NB4 (cell line): ENCODE results near the gene MT1M.
A peak's percentile ranks its signal among the peaks of the same experiment; 100 is the strongest.

Experiments
- CTCF ChIP-seq: IDR thresholded peaks from one replicate; pipeline ENCODE4 v1.5.1; 2012; ENCODE audit warnings: low read depth, low read length
- POLR2A ChIP-seq: IDR thresholded peaks from 2 replicates; pipeline ENCODE4 v1.6.1; 2011; ENCODE audit warnings: mild to moderate bottlenecking; ENCODE audit not compliant: insufficient read length; ENCODE audit errors: extremely low read depth

GRCh38 chr16:56608043-56608875 is 24.2 kb upstream of the MT1M start, which contains the start of gene MT2A:
- TF ChIP-seq CTCF = no peak
- TF ChIP-seq POLR2A = peak; percentile 79
